COLO668 (cell line): ENCODE results near the gene GPLD1.
A peak's percentile ranks its signal among the peaks of the same experiment; 100 is the strongest.

Source experiments
- DNase-seq: peaks from one replicate; lab custom pipeline; 2025; ENCODE audit not compliant: unreplicated experiment; lab: John Stamatoyannopoulos, UW

The GPLD1 gene

DNA sequence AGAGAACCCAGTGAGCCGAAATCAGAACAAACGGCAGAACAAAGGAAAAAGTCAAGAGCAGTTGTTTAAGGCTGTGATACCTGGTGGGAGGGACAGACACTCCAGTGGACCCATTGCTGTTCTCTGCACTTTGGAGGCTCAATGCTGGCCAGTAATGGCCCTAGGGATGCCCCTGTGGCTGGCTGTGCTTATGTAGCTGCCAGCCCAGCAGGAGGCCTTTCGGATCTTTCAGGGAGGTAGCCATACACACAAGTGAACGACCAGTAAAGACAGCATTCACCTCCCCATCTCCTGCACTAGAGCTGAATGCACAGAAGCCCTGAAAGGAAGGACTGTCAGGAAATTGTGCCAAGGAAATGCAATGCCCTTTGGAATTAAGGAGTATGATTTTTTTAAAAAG is 34.3 kb downstream of the GPLD1 start:
- no peak for DNase-seq

DNA sequence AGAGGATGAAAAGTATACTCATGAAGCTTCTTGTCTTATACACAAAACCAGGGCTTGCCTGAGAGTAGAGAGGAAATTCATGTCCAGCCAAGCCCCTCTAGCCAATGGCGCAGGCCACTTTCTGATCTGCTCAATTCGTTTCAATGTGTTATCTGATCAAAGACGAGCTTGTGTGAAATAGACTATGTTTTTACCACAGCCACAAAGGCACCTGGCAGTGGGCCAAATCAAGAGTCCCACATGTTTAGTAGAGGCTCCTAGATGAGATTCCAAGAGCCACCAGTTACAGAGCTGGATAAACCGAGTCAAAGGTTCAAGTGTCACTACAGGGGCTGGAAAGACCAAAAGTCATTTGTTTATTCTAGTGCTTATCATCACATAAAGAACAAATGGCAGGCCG is 34.9 kb downstream of the GPLD1 start:
- no peak for DNase-seq

DNA sequence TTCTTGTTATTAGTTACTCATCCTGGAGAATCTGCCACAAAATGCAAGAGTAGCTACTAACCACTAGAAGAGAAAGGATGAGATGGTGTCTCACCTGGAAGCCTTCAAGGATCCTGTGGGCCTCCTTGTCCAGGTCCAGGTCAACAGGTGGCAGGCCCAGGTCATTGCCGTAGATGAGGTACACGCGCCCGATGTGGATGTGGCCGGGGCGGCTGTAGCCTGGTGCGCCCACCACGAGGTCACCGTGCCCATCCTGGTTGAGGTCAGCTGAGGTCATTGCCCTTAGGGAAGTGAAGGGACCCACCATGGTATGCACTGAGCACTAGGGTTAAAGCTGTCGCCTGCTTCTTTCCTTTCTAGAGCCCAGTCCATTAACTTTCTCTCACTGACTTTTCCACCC is 35.5 kb downstream of the GPLD1 start:
- no peak for DNase-seq

DNA sequence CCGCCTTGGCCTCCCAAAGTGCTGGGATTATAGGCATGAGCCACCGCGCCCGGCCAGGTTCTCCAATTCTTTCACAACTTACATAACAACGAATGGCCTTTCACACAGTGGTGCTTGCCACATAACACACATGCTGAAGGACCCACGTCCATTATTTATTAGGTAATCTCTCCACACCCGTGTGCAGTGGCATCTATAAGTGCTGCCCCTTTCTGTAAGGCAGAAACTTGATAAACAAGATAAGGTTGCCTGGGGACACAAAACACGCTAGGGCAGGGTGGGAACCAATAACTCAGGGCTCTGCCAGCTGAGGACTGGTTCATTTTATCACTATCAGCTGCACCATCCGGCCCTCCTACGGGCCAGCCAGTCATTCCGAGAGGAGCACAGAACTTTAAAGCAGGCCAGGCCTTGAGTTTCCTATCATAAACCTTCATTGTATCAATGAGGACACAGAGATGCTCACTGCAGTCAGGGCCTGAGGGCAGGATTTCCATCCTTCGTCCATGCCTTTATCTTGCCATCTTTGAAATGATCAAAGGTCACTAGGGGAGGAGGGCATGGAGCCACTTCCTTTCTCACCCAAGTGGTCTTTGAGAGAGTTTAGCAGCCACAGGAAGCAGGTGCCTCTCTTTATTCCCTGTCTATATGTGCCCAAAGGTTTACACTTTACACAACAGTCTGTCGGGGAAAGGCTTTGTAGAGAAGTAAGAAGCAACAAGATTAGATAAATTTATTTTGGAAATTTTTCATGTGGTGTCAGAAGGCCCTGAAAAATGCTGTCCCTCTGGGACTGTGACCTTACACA is 37.6 kb downstream of the GPLD1 start:
- DNase-seq: no peak

DNA sequence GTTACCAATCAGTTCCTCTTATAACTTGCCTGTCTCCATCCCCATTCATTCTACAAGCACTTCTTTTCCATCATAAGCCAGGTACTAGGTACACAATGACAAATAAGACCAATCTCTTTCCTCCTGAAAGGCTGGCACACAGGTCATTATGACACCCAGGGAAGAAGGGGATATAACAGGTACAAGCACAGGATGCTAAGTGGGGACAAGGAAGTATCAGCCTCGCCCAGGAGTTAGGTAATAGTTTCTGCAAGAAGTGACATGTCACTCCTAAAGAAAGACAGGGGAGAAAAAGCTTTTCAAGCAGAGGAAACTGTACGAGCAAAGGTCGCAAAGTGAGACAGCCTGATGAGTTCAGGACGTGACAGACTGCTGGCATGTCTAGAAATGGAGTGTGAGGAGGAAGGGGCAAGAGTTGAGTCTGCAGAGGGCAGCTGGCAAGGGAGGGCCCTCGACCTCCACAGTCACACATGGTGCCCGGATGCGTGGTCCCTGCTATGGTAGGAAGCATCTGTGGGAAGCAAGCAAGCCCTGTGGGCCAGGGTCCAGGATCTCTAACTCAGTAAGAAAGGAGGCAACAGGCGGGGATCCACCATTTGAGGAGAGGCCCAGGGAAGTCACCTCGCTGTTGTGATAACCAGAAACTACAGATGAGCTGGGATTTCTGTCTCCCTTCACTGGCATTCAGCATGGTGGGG is 40.4 kb downstream of the GPLD1 start:
- no peak for DNase-seq

DNA sequence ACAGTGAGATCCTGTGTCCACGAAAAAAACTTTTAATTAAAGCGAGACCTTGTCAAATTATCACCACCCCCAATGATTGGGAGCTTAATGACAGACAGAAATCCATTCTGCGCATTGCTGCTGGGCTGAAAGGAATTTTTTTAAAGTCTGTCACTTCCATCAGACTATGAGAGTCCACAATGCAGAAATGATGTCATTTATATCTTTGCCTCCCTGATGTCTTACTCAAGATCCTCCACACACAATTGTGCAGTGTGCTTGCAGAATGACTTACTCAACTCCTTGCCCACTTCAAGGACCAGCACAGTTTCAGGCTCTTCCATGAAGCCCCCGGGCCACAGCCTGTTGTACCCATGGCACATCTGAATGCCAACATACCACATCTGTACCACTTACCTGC is 41.0 kb downstream of the GPLD1 start:
- DNase-seq: no peak

DNA sequence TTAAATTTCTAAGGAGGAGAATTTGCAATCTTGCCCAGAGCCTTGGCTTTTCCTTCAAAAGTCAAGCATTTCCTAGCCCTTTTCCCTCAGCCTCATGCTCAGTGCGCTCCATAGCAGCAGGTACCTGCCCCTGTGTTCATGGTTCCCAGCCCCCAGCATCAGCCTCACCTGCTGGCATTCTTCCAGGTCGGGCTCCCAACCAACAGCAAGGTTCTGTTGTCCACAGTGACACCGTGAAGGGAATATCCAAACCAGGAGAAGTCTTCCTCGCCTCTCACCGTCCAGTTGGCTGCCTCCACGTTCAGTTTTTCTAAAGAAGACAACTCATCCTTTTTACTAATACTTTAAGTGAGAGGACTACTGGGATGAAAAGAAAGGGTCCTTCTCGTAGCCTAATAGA is 42.7 kb downstream of the GPLD1 start:
- DNase-seq: no peak

DNA sequence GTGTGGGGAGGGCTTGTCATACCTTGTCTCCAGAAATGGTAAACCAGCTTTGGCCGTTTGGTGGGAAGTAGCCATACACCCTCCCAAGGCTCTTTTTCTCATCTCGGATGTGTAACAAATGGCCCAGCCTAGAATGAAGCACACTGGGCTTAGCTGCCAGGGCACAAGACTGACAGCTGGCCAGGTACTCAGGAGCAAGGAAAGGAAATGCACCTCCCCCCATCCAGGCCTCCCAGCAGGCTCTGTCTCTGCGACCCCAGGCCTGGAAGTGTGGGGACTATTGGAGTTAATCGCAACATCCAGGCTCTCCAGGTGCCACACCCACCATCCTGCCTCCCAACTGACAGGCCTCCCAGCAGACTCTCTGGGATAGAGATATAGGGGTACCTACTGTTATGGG is 43.7 kb downstream of the GPLD1 start:
- DNase-seq: no peak

DNA sequence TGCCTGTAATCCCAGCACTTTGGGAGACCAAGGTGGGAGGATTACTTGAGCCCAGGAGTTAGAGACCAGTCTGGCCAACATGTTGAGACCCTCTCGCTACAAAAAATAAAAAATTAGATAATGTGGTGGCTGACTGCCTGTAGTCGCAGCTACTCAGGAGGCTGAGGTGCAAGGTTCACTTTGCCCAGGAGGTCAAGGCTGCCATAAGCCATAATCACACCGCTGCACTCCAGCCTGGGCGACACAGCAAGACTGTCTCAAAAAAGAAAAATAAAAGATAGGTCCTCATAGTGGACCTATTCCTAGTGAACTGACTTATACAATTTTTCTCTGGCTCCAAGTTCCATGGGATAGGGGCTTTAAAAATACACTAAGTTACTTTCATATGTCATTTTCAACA is 44.8 kb downstream of the GPLD1 start:
- DNase-seq: no peak

DNA sequence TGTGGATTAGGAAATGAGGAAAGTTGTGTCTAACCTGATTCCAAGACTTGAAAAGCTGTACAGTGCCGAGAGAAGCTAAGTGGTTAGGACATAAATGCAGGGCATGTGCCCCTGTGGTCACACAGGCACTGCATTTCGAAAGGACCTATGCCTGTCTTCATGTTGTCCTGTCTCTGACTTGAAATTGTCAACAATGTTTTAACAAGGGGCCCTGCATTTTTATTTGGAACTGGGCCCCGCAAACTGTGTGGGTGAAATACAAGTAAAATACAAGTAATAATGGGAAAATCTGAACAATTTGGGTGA is 47.8 kb downstream of the GPLD1 start:
- no peak for DNase-seq

DNA sequence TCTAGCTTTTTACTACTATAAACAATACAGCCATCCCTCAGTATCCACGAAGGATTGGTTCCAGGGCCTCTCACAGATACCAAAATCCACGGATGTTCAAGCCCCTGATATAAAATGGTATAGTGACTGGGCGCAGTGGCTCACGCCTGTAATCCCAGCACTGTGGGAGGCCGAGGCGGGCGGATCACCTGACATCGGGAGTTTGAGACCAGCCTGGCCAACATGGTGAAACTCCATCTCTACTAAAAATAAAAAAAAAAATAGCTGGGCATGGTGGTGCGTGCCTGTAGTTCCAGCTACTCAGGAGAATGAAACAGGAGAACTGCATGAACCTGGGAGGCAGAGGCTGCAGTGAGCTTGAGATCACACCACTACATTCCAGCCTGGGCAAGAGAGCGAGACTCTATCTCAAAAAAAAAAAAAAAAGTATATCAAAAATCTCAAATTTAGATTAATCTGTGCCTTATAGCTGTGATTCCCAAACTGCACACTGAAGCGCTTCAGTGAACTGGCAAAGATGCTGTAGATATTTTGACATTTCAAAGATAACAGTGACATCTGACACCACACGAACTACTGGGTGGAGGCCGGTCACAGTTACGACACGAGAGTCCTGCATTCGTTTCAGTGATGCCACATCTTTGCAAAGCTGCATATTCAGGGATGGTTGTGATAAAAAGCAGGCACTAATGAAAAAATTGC is 48.3 kb downstream of the GPLD1 start:
- no peak for DNase-seq

DNA sequence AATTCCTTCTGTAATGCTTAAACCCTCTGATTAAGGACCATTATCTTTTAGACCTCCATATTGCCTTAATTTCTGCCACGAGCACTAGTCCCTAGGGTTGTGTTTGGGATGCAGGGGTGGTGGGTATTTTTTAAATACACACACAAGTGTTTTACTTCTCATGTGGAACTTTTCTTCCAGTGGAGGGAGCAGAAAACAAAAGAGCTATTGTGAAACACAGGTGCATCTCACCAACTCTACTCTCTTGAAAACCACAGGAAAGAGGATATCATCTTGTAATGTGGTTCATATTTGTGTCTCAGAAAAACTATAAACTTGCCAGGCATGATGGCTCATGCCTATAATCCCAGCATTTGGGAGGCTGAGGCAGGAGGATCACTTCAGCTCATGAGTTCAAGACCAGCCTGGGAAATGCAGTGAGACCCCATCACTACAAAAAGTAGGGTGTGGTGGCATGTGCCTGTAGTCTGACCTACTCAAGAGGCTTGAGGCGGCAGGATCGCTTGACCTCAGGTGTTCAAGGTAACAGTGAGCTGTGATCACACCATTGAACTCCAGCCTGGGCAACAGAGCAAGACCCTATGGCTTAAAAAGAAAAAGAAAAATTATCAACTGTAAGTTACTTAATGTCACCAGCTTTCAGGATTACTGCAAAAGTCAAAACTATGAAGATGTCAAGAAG is 49.4 kb downstream of the GPLD1 start:
- no peak for DNase-seq

DNA sequence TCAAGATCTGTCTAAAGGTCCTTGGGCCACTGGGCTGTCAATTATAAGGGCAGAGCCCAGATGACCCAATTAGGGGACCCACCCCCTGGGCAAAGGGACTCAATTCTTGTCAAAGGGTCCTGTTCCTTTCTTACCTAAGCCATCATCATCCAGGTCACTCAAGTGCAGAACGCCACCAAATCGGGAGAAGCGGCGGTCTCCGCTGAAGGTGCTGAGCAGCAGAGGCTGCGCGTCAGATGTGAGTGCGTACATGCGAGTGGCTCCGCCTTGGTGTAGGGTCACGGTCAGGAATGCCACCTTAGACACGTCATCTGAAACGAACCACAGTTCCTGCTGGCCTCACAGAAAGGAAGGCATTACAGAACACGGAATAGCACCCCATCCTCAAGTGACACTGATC is 52.4 kb downstream of the GPLD1 start:
- DNase-seq: no peak

DNA sequence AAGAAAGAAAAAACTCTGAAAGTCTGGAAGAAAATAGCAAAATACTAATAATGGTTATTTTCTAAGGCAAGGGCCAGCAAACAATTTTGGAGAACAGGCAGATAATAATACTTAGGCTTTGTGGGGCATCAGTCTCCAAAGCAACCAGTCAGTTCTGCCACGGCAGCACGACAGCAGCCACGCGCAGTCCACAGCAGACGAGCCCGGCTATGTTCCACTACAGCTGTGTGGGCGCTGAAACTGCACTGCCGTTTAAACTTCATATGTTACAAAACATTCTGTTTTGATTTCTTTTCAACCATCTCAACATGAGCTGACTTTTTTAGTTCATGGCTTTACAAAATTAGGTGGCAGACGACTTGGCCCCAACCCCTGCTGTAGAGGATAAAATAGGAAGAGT is 56.8 kb downstream of the GPLD1 start:
- no peak for DNase-seq

DNA sequence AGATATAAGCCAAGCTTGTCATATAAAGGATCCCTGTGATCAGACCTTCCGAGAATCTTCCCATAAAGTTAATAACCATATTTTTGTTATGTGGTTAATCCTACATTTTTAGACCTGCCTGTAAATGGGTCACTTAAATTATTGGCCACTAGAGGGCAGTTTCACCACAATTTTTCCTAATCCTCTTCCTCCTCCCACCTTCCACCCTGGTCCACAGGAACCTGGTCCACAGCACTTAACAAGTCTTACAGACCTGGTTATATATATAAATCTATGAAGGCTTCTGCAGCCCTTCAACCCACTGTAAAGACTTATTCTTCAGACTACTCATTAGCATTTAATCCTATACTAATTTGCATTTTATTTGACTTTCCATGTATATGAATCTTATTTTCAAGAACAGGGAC is 58.3 kb downstream of the GPLD1 start:
- DNase-seq: peak; percentile 6

DNA sequence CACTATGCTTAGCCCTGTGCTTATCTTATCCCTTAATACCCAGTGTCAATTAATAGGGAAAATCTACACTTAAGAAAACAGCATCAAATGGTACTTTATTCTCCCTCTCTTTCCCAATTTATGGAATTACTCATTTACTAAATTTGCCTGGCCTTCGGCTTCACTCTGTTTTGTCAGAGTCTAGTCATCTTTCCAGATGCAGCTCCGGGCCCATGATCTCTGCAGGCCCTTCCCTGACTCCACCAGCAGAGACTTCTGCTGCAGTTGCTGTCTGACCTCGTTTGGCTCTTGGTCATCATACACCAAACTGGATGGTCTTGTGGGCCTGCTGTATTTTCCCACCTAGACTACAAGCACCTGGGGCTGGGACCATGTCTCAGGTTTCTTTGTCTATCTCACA is 59.3 kb downstream of the GPLD1 start:
- no peak for DNase-seq

DNA sequence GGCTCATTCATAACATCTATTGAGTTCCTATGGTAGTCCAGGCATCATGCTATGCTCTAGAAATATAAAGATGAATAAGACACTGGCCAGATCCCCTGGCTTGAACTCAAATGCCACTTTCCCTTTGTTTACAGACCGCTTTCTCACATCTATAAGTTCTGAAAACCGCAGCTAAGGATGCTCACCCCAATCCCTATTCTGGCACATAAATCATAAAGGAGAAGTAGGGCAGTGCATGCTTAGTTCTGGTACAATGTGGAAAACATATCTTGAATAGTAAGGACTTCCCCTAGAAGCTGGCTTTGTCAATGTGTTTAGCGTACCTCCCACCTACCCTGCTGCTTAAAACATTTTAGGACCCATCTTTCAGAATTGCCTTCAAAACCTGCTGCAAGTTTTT is 60.2 kb downstream of the GPLD1 start:
- no peak for DNase-seq

DNA sequence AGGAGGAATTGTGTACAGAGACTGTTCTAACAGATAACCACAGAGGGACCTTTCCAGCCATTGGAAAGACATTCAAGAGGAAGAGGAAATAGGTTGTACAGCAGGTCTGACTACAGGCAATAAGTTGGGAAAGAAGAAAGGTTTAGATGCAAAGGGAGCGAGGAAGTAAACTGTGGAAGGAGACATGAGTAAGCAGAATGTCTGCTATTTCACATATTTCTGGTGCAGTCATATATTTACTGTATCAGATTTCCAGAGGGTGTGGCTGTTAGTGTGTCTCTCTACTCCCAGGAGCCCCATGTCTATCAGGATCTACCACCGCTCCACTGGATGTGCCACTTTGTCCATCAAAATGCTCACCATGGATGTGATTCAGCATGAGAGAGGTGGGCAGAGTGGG is 60.8 kb downstream of the GPLD1 start:
- no peak for DNase-seq

DNA sequence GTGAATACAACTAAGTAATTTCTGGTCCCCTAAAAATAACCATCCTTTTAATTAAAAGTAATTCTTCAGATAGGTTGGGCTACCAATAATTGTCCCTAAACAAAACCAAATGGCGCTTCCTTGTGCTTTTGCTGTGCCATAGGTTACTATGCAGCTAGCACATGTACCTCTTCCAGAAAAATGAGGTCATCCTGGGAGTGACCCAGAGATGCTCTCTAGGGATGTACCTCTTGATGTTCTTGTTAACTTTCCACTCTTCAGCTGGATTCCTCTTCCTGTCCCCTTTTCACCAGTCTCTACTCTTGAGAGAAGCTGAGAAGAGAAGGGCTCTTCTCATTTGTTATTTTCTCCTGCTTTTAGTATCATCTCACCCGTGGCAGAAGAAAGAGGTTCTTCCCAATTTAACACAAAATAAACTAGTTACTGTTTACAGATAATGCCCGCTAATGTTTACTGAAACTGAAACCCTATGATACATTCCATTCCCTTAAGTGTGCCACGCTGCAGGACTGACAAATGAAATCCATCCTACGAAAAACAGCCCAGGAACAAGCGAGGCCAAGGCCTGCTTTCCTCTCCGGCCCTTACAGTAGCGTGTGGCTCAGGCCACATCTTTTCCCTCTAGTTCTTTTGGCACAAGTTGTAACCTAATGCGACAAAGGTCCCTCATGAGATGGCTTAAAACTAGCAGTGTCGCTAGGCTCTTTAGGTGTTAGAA is 62.5 kb downstream of the GPLD1 start:
- DNase-seq: no peak

DNA sequence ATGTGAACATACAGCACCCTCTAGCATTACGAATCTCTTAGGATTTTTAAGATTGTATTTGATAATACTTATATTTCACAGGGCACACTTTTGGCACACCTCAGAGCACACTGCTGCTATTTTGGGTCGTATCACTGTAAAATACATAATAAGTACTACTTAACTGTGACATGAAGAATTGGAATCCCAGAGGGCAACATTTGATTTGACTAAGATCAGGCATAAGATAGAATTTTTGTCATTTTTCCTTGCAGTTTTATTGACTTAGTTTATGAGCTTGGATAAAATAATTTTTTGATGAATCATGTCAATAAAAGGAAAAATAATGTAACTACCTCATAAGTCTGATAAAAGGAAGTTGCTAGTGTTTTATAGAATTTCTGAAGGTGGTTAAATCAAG is 64.3 kb downstream of the GPLD1 start:
- DNase-seq: no peak

DNA sequence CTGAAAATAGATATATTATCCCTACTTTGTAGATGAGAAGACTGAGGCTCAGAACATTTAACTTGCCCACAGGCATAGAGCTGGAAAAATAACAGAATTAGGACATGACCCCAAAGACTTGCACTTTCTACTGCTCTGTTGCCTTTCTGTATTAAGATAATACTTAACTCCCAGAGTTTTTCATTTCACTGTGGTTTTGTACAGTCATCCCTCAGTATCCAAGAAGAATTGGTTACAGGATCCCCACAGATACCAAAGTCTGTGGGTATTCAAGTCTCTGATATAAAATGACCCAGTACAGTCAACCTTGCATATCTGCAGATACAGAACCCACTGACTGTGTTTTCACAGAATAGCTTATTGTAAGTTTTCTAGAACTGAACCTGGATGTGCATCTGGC is 69.9 kb downstream of the GPLD1 start:
- DNase-seq: no peak
